ENCODE results near the gene POLDIP2. TPM values are rescaled to one million over a fixed set of nuclear protein-coding genes. Genes with fewer than 3 reads are reported as not detected.

POLDIP2 gene
- total and polyA plus RNA-seq, 2 of the 13 experiments (the other 11 are each of a cell fraction or from before 2014, with no cell fraction given), result 85.9 to 114 TPM

GRCh38 chr17:28335201-28335958, 21.9 kb downstream of the POLDIP2 start, which contains the start of the genes IFT20 and TNFAIP1 (continued):
- TF ChIP-seq ZNF564 (CRISPR knock-in tag; IDR thresholded peaks at IDR 0.05), result no peak; the same call in 1 of the 2 replicates
- peak; percentile 89; the same call in 1 of the 2 replicates for TF ChIP-seq YEATS2 (CRISPR knock-in tag; IDR thresholded peaks at IDR 0.05; ENCODE audit: borderline replicate concordance)
- TF ChIP-seq ZFP36 (IDR thresholded peaks at IDR 0.05; ENCODE audit: borderline replicate concordance, low read depth, low read length, partially characterized antibody), result no peak
- TF ChIP-seq ZBTB38 (CRISPR knock-in tag; IDR thresholded peaks at IDR 0.05), result peak; percentile 52
- peak; percentile 69; the same call in 1 of the 2 replicates for TF ChIP-seq KDM5B (CRISPR knock-in tag; IDR thresholded peaks at IDR 0.05; ENCODE audit: borderline replicate concordance)
- peak; percentile 55 for TF ChIP-seq AGO2 (optimal IDR thresholded peaks at IDR 0.05; ENCODE audit: low read depth, low read length)
- TF ChIP-seq, protein P1, sequence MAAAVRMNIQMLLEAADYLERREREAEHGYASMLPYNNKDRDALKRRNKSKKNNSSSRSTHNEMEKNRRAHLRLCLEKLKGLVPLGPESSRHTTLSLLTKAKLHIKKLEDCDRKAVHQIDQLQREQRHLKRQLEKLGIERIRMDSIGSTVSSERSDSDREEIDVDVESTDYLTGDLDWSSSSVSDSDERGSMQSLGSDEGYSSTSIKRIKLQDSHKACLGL (CRISPR knock-in tag; IDR thresholded peaks at IDR 0.05), result peak; percentile 70; the same call in 1 of the 2 replicates
- TF ChIP-seq RORA (CRISPR knock-in tag; IDR thresholded peaks at IDR 0.05), result no peak
- TF ChIP-seq CBX1 (IDR thresholded peaks at IDR 0.05; ENCODE audit: low read depth), result no peak
- no peak for TF ChIP-seq PRDM15 (CRISPR knock-in tag; IDR thresholded peaks at IDR 0.05)
- no peak for TF ChIP-seq NBN (conservative IDR thresholded peaks at IDR 0.05)
- TF ChIP-seq ZNF75D (CRISPR knock-in tag; IDR thresholded peaks at IDR 0.05; ENCODE audit: borderline replicate concordance), result 0 out of 2 replicates have a peak, but pooled peaks have one; percentile 25
- TF ChIP-seq RFX1 (IDR thresholded peaks at IDR 0.05), result peak; percentile 77
- TF ChIP-seq MYPOP (CRISPR knock-in tag; IDR thresholded peaks at IDR 0.05), result no peak
- TF ChIP-seq, protein P2, sequence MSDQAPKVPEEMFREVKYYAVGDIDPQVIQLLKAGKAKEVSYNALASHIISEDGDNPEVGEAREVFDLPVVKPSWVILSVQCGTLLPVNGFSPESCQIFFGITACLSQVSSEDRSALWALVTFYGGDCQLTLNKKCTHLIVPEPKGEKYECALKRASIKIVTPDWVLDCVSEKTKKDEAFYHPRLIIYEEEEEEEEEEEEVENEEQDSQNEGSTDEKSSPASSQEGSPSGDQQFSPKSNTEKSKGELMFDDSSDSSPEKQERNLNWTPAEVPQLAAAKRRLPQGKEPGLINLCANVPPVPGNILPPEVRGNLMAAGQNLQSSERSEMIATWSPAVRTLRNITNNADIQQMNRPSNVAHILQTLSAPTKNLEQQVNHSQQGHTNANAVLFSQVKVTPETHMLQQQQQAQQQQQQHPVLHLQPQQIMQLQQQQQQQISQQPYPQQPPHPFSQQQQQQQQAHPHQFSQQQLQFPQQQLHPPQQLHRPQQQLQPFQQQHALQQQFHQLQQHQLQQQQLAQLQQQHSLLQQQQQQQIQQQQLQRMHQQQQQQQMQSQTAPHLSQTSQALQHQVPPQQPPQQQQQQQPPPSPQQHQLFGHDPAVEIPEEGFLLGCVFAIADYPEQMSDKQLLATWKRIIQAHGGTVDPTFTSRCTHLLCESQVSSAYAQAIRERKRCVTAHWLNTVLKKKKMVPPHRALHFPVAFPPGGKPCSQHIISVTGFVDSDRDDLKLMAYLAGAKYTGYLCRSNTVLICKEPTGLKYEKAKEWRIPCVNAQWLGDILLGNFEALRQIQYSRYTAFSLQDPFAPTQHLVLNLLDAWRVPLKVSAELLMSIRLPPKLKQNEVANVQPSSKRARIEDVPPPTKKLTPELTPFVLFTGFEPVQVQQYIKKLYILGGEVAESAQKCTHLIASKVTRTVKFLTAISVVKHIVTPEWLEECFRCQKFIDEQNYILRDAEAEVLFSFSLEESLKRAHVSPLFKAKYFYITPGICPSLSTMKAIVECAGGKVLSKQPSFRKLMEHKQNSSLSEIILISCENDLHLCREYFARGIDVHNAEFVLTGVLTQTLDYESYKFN (CRISPR knock-in tag; conservative IDR thresholded peaks at IDR 0.05), result peak; percentile 60
- no peak for TF ChIP-seq HHEX (CRISPR knock-in tag; IDR thresholded peaks at IDR 0.05)
- TF ChIP-seq TRIM22 (IDR thresholded peaks at IDR 0.05), result no peak
- TF ChIP-seq ZNF891 (CRISPR knock-in tag; IDR thresholded peaks at IDR 0.05), result no peak
